HUDEP-2 (cell line): Measurements from ENCODE around the gene NIF3L1.

Experiments used
- DNase-seq, 76 experiments: peaks; one replicate each; lab custom pipeline; 2025; ENCODE audit not compliant: unreplicated experiment in 76 of 76; lab: John Stamatoyannopoulos, UW

NIF3L1 gene

GRCh38 chr2:200888704-200889625, at the start of gene NIF3L1, which contains the start of gene PPIL3:
Gene NIF3L1 (plus strand): TSS chr2:200889371. CDS start chr2:200891944, 2,573 bp downstream.
Gene PPIL3 (minus strand): TSS chr2:200889077. CDS start chr2:200887615, 1,462 bp downstream.
- peak; percentile 33 to 97 (median 93) for DNase-seq

- DNase-seq, result no peak
Measured at GRCh38 chr2:200839513-200839912, 49.7 kb upstream of the NIF3L1 start.

GRCh38 chr2:200843993-200844948, 44.9 kb upstream of the NIF3L1 start:
- no peak for DNase-seq

GRCh38 chr2:200845194-200845593, 44.0 kb upstream of the NIF3L1 start:
- no peak for DNase-seq

GRCh38 chr2:200845669-200846325, 43.4 kb upstream of the NIF3L1 start:
- DNase-seq, result no peak

GRCh38 chr2:200847269-200847668, 41.9 kb upstream of the NIF3L1 start:
- DNase-seq, result no peak

GRCh38 chr2:200847939-200848338, 41.2 kb upstream of the NIF3L1 start:
- no peak for DNase-seq

- DNase-seq, result no peak
Measured at GRCh38 chr2:200850512-200851256, 38.5 kb upstream of the NIF3L1 start.

GRCh38 chr2:200851398-200852248, 37.5 kb upstream of the NIF3L1 start:
- DNase-seq, result no peak

- no peak for DNase-seq
Measured at GRCh38 chr2:200852605-200853004, 36.6 kb upstream of the NIF3L1 start.

GRCh38 chr2:200856806-200857205, 32.4 kb upstream of the NIF3L1 start:
- no peak for DNase-seq

GRCh38 chr2:200860092-200860795, 28.9 kb upstream of the NIF3L1 start:
- DNase-seq, result no peak

- DNase-seq, result no peak
Measured at GRCh38 chr2:200861617-200862155, 27.5 kb upstream of the NIF3L1 start.

GRCh38 chr2:200862532-200863000, 26.6 kb upstream of the NIF3L1 start:
- peak in 9 of 76 experiments; percentile 3 to 30 (median 18) for DNase-seq

- DNase-seq, result peak in 3 of 76 experiments; percentile 5 to 26 (median 20)
Measured at GRCh38 chr2:200863782-200864175, 25.4 kb upstream of the NIF3L1 start.

GRCh38 chr2:200864176-200865034, 24.8 kb upstream of the NIF3L1 start, which contains the start of gene CLK1:
Gene CLK1 (minus strand): TSS chr2:200864658. CDS start chr2:200861862, 2,796 bp downstream.
- peak in 75 of 76 experiments; percentile 39 to 94 (median 84) for DNase-seq

- DNase-seq, result peak in 7 of 76 experiments; percentile 9 to 47 (median 25)
Measured at GRCh38 chr2:200869014-200869413, 20.2 kb upstream of the NIF3L1 start.
